Astrocyte (in vitro differentiated cells and primary cell): ENCODE results near the gene TYSND1. TPM values are rescaled to one million over a fixed set of nuclear protein-coding genes. Genes with fewer than 3 reads are reported as not detected.
A peak's percentile ranks its signal among the peaks of the same experiment; 100 is the strongest.

Experiments
- DNase-seq: peaks from one replicate; pipeline ENCODE4 v3.0.0-alpha.2; 2010; ENCODE audit warnings: low read depth
- FAIRE-seq: peaks from 2 replicates; lab custom pipeline; 2011; peaks lifted over from hg19 to GRCh38; lab: Jason Lieb, UNC
- H2AFZ ChIP-seq: 2 replicates; pipeline ENCODE4 v1.6.0; 2012; ENCODE audit warnings: low read depth, low read length, inconsistent platforms
- H3K27ac ChIP-seq: 2 replicates; pipeline ENCODE4 v1.5.1; 2011; ENCODE audit warnings: low read depth, low read length, inconsistent platforms
- H3K27me3 ChIP-seq: 2 replicates; pipeline ENCODE4 v1.6.0; 2011; ENCODE audit warnings: low read length, inconsistent platforms; ENCODE audit not compliant: insufficient read depth
- H3K36me3 ChIP-seq: 2 replicates; pipeline ENCODE4 v1.5.1; 2011; ENCODE audit warnings: low read length, inconsistent platforms; ENCODE audit not compliant: insufficient read depth
- H3K4me1 ChIP-seq: 2 replicates; pipeline ENCODE4 v1.5.1; 2011; ENCODE audit warnings: low read length, inconsistent platforms; ENCODE audit not compliant: insufficient read depth
- H3K4me2 ChIP-seq: 2 replicates; pipeline ENCODE4 v1.6.0; 2012; ENCODE audit warnings: low read length, inconsistent platforms
- H3K4me3 ChIP-seq: 2 replicates; pipeline ENCODE4 v1.5.1; 2011; ENCODE audit warnings: low read depth, mild to moderate bottlenecking, low read length, inconsistent platforms; ENCODE audit not compliant: insufficient read depth
- H3K79me2 ChIP-seq: 2 replicates; pipeline ENCODE4 v1.6.0; 2012; ENCODE audit warnings: mild to moderate bottlenecking, low read length, inconsistent platforms; ENCODE audit not compliant: insufficient read depth
- H3K9ac ChIP-seq: 2 replicates; pipeline ENCODE4 v1.6.0; 2012; ENCODE audit warnings: mild to moderate bottlenecking, low read length, inconsistent platforms
- H3K9me3 ChIP-seq: 2 replicates; pipeline ENCODE4 v1.5.1; 2012; ENCODE audit warnings: low read depth, mild to moderate bottlenecking, low read length, inconsistent platforms; ENCODE audit not compliant: insufficient read depth
- H4K20me1 ChIP-seq: 2 replicates; pipeline ENCODE4 v1.6.0; 2012; ENCODE audit warnings: low read length, inconsistent platforms; ENCODE audit not compliant: insufficient read depth
- H3K27ac Mint-ChIP-seq: one replicate; pipeline ENCODE4 v1.8.0; 2021; ENCODE audit warnings: mild to moderate bottlenecking, mixed read lengths; ENCODE audit not compliant: unreplicated experiment
- H3K27me3 Mint-ChIP-seq: one replicate; pipeline ENCODE4 v1.8.0; 2021; ENCODE audit warnings: low read depth, mixed read lengths; ENCODE audit not compliant: unreplicated experiment
- H3K36me3 Mint-ChIP-seq: one replicate; pipeline ENCODE4 v1.8.0; 2021; ENCODE audit warnings: low read depth, mixed read lengths; ENCODE audit not compliant: unreplicated experiment
- H3K4me1 Mint-ChIP-seq: one replicate; pipeline ENCODE4 v1.8.0; 2021; ENCODE audit warnings: low read depth, mixed read lengths; ENCODE audit not compliant: unreplicated experiment
- H3K4me3 Mint-ChIP-seq: one replicate; pipeline ENCODE4 v1.8.0; 2021; ENCODE audit warnings: mild to moderate bottlenecking, moderate library complexity, mixed read lengths; ENCODE audit not compliant: unreplicated experiment
- H3K9me3 Mint-ChIP-seq: one replicate; pipeline ENCODE4 v1.8.0; 2021; ENCODE audit warnings: mild to moderate bottlenecking, mixed read lengths; ENCODE audit not compliant: unreplicated experiment
- EZH2 ChIP-seq: IDR thresholded peaks from 2 replicates; pipeline ENCODE4 v1.6.1; 2012; ENCODE audit warnings: mild to moderate bottlenecking, low read length, inconsistent platforms; ENCODE audit not compliant: insufficient read depth
- total RNA-seq: library from RNA; stranded (reverse); gene quantifications from 2 replicates; pipeline ENCODE4 v1.2.1, GENCODE V29; 2021
- TF ChIP-seq, protein P1 (sequence below): IDR thresholded peaks from 2 replicates; pipeline ENCODE4 v1.5.1; 2011; ENCODE audit warnings: low read depth, mild to moderate bottlenecking, inconsistent platforms, low read length, moderate library complexity; ENCODE audit not compliant: insufficient read depth

The TYSND1 gene
- total RNA-seq, 1 donor from 2014 or later: 8.9 TPM

DNA sequence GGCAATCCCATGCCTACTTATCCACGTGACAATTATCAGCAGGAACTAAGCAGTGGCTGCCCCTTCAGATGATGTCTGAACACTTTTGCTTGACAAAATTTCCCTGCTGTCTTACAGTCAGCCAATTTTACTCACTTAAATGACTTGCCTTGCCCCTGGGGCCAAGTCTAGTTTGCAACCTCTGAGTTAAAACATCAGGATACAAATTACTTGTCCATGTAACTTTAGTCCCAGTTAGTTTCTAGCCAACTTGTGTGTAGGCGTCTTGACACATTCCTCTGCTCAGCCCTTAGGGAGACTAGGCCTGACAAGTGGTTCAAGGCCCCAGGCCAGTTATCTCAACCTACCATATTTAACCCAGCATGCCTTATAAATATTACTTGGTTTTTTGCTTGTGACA, 11.6 kb upstream of the TYSND1 start:
- peaks cover 46% of the 10 kb centered on the region for H3K4me1 Mint-ChIP-seq
- H3K27me3 Mint-ChIP-seq: no peaks in the 10 kb centered on the region
- peaks cover 18% of the 10 kb centered on the region for H3K36me3 Mint-ChIP-seq
- Histone ChIP-seq H2AFZ (no peak overlapping the region), H3K36me3 (peaks cover 71% of the 10 kb centered on the region), H3K9me3 (no peaks in the 10 kb centered on the region), H3K9ac (no peak overlapping the region), H4K20me1 (peaks cover 94% of the 10 kb centered on the region), H3K27me3 (no peaks in the 10 kb centered on the region), H3K79me2 (peaks cover 89% of the 10 kb centered on the region), H3K4me1 (no peaks in the 10 kb centered on the region), H3K27ac (no peak overlapping the region), H3K4me3 (no peak overlapping the region), H3K4me2 (no peak overlapping the region)
- no peak for DNase-seq
- TF ChIP-seq, protein P1, sequence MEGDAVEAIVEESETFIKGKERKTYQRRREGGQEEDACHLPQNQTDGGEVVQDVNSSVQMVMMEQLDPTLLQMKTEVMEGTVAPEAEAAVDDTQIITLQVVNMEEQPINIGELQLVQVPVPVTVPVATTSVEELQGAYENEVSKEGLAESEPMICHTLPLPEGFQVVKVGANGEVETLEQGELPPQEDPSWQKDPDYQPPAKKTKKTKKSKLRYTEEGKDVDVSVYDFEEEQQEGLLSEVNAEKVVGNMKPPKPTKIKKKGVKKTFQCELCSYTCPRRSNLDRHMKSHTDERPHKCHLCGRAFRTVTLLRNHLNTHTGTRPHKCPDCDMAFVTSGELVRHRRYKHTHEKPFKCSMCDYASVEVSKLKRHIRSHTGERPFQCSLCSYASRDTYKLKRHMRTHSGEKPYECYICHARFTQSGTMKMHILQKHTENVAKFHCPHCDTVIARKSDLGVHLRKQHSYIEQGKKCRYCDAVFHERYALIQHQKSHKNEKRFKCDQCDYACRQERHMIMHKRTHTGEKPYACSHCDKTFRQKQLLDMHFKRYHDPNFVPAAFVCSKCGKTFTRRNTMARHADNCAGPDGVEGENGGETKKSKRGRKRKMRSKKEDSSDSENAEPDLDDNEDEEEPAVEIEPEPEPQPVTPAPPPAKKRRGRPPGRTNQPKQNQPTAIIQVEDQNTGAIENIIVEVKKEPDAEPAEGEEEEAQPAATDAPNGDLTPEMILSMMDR: no peak
- TF ChIP-seq EZH2: no peak
- no peaks in the 10 kb centered on the region for H3K9me3 Mint-ChIP-seq
- FAIRE-seq: no peak
- no peak overlapping the region for H3K27ac Mint-ChIP-seq
- H3K4me3 Mint-ChIP-seq: no peak overlapping the region

DNA sequence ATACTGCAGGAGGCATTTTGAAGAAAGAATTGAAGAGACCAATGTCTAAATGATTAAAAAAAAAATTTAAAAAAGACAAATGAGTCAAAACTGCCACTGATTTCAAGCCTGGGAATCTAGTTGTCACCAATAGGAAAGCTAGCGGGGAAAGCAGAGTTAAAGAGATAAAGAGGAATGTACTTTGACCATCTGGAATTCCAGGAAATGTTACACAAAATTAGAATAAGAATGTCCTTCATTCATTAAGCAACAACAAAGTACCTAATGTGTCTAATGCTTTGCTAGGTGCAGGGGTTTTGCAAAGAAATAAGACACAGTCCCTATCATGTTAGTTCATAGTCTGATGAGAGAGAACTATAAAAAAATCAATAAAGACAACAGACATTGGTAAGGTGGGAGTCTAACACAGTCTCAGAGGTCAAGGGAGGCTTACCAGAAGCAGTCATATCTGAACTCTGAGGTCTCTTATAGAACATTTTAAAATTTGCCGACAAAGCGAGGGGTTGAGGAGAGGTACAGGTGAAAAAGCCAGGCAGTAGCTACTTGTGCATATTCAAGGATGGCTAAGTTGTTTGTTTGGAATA, 8.8 kb upstream of the TYSND1 start:
- no peaks in the 10 kb centered on the region for H3K9me3 Mint-ChIP-seq
- no peak overlapping the region for H3K4me3 Mint-ChIP-seq
- no peaks in the 10 kb centered on the region for H3K27me3 Mint-ChIP-seq
- no peak overlapping the region for H3K4me2 ChIP-seq
- no peak overlapping the region for H3K4me3 ChIP-seq
- H3K9ac ChIP-seq: no peak overlapping the region
- no peak for FAIRE-seq
- peaks cover 21% of the 10 kb centered on the region for H3K36me3 Mint-ChIP-seq
- H2AFZ ChIP-seq: no peak overlapping the region
- no peak for DNase-seq
- H3K27ac ChIP-seq: no peak overlapping the region
- H3K79me2 ChIP-seq: peaks cover 84% of the 10 kb centered on the region
- no peaks in the 10 kb centered on the region for H3K4me1 ChIP-seq
- peak overlapping the region; percentile 17 for H3K27ac Mint-ChIP-seq
- H3K27me3 ChIP-seq: no peaks in the 10 kb centered on the region
- H3K4me1 Mint-ChIP-seq: peaks cover 36% of the 10 kb centered on the region
- TF ChIP-seq, protein P1: no peak
- TF ChIP-seq EZH2: no peak
- H4K20me1 ChIP-seq: peaks cover 94% of the 10 kb centered on the region
- H3K36me3 ChIP-seq: peaks cover 85% of the 10 kb centered on the region
- H3K9me3 ChIP-seq: no peaks in the 10 kb centered on the region

DNA sequence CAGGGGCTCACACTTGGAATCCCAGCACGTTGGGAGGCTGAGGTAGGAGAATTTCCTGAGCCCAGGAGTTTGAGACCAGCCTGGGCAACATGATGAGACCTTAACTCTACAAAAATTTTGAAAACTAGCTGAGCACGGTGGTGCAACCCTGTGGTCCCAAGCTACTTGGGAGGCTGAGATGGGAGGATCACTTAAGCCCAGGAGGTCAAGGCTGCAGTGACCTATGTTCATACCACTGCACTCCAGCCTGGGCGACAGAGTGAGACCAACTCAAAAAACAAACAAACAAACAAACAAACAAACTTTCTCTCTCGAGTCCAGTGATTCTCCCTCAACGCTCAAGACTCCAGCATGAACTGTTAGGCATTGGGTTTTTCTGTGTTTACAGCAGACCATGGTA, 2.0 kb upstream of the TYSND1 start:
- Mint-ChIP-seq H3K4me3 (no peak overlapping the region), H3K36me3 (peaks cover 9% of the 10 kb centered on the region), H3K4me1 (peaks cover 14% of the 10 kb centered on the region), H3K27ac (peak overlapping the region; percentile 41), H3K9me3 (no peaks in the 10 kb centered on the region), H3K27me3 (no peaks in the 10 kb centered on the region)
- DNase-seq (no peak), FAIRE-seq (no peak)
- no peak for TF ChIP-seq EZH2
- TF ChIP-seq, protein P1: no peak
- Histone ChIP-seq H2AFZ (no peak overlapping the region), H3K36me3 (peaks cover 33% of the 10 kb centered on the region), H3K4me2 (no peak overlapping the region), H3K4me1 (peaks cover 18% of the 10 kb centered on the region), H3K27ac (no peak overlapping the region), H4K20me1 (peaks cover 80% of the 10 kb centered on the region), H3K4me3 (no peak overlapping the region), H3K79me2 (peaks cover 63% of the 10 kb centered on the region), H3K27me3 (no peaks in the 10 kb centered on the region), H3K9ac (no peak overlapping the region), H3K9me3 (no peaks in the 10 kb centered on the region)
